GM18508 (cell line): ENCODE measurements around the gene ORMDL2.
"Not testable (repeated sequence)": the region's sequence is repeated elsewhere in the genome, so short reads cannot be mapped to it uniquely, and the experiment has no call there.

Experiments used
- ATAC-seq: cut with Tn5 transposase; IDR thresholded peaks from one replicate; pipeline ENCODE4 v1.9.1; 2021; ENCODE audit warnings: moderate number of reproducible peaks; ENCODE audit not compliant: insufficient read depth, unreplicated experiment

The ORMDL2 gene

GRCh38 chr12:55850401-55850800, 32.6 kb downstream of the ORMDL2 start:
- ATAC-seq: no peak

GRCh38 chr12:55850893-55851292, 33.1 kb downstream of the ORMDL2 start:
- ATAC-seq: no peak

GRCh38 chr12:55852740-55853139, 34.9 kb downstream of the ORMDL2 start:
- ATAC-seq: no peak

GRCh38 chr12:55861396-55861795, 43.6 kb downstream of the ORMDL2 start:
- ATAC-seq: no peak

- no peak for ATAC-seq
These were observed 44.0 kb downstream of the ORMDL2 start for GRCh38 chr12:55861871-55862270.

- ATAC-seq: no peak
These were observed 44.4 kb downstream of the ORMDL2 start for GRCh38 chr12:55862286-55862685.

GRCh38 chr12:55862931-55863330, 45.1 kb downstream of the ORMDL2 start:
- not testable (repeated sequence) for ATAC-seq

- ATAC-seq: no peak
These were observed 47.5 kb downstream of the ORMDL2 start for GRCh38 chr12:55865327-55865726.

- not testable (repeated sequence) for ATAC-seq
These were observed 48.7 kb downstream of the ORMDL2 start for GRCh38 chr12:55866454-55867004.
